ENCODE data around the gene CASP8. TPM values are rescaled to one million over a fixed set of nuclear protein-coding genes. Genes with fewer than 3 reads are reported as not detected.
"Not testable (repeated sequence)": the region's sequence is repeated elsewhere in the genome, so short reads cannot be mapped to it uniquely, and the experiment has no call there.

Gene CASP8
- total RNA-seq, 2 experiments from 2014 or later: 172 to 175 TPM

GRCh38 chr2:201279079-201279478 lies 18.7 kb downstream of the CASP8 start:
- DNase-seq (no peak), ATAC-seq (ENCODE audit: poor library complexity) (peak; percentile 81)
- intact Hi-C loops (cut with DNase I, micrococcal nuclease): loop anchor here (2.0 to 5.0 kb wide), 3 partner anchors 16 to 83 kb away; no protein-coding TSS in a partner anchor
- Histone ChIP-seq H3K4me1 (ENCODE audit: insufficient read depth, low read length) (peaks cover 9% of the 10 kb centered on the region), H3K9me3 (ENCODE audit: control insufficient read depth in 1 of 2, insufficient read depth in 1 of 2, low read length in 2 of 2) (no peaks in the 10 kb centered on the region), H3K27me3 (ENCODE audit: control insufficient read depth in 1 of 2, insufficient read depth in 2 of 2, low read length in 2 of 2) (no peaks in the 10 kb centered on the region), H3K4me3 (ENCODE audit: low read length) (no peak overlapping the region), H3K27ac (ENCODE audit: low read depth in 1 of 2, low read length in 2 of 2) (no peak overlapping the region), H3K36me3 (ENCODE audit: insufficient read depth, low read length) (peaks cover 76% of the 10 kb centered on the region)
- POLR2A ChIA-PET: interaction anchor here (0.5 to 2.1 kb wide), 8 partner anchors 16 to 98 kb away, joined by 3 to 9 read pairs (median 4); partner anchors contain the start of gene CASP8
- H3K27ac Mint-ChIP-seq: peak overlapping the region; percentile 85
- TF ChIP-seq CTCF (IDR thresholded peaks at IDR 0.05): no peak
- H3K27me3 Mint-ChIP-seq: no peaks in the 10 kb centered on the region
- H3K9me3 Mint-ChIP-seq: no peaks in the 10 kb centered on the region
- H3K4me1 Mint-ChIP-seq (ENCODE audit: low read depth): peaks cover 45% of the 10 kb centered on the region
- peaks cover 74% of the 10 kb centered on the region for H3K36me3 Mint-ChIP-seq (ENCODE audit: low read depth)
- CTCF ChIA-PET: interaction anchor here (1.0 to 1.6 kb wide), 2 partner anchors 17 to 46 kb away, joined by 3 to 4 read pairs; no protein-coding TSS in a partner anchor
- H3K4me3 Mint-ChIP-seq: no peak overlapping the region

GRCh38 chr2:201280191-201281040 lies 20.1 kb downstream of the CASP8 start:
- no peaks in the 10 kb centered on the region for H3K9me3 ChIP-seq (ENCODE audit: control insufficient read depth in 1 of 2, insufficient read depth in 1 of 2, low read length in 2 of 2)
- no peak for DNase-seq
- peaks cover 72% of the 10 kb centered on the region for H3K36me3 ChIP-seq (ENCODE audit: insufficient read depth, low read length)
- H3K4me1 Mint-ChIP-seq (ENCODE audit: low read depth): peaks cover 44% of the 10 kb centered on the region
- peaks cover 9% of the 10 kb centered on the region for H3K4me1 ChIP-seq (ENCODE audit: insufficient read depth, low read length)
- ChIA-PET CTCF (no interaction called here), POLR2A (interaction anchor here (1.5 to 2.1 kb wide), 4 partner anchors 19 to 48 kb away, joined by 4 to 9 read pairs (median 4); no protein-coding TSS in a partner anchor)
- TF ChIP-seq CTCF (IDR thresholded peaks at IDR 0.05): no peak
- H3K27me3 Mint-ChIP-seq: no peaks in the 10 kb centered on the region
- H3K27ac ChIP-seq (ENCODE audit: low read depth in 1 of 2, low read length in 2 of 2): no peak overlapping the region
- no peaks in the 10 kb centered on the region for H3K27me3 ChIP-seq (ENCODE audit: control insufficient read depth in 1 of 2, insufficient read depth in 2 of 2, low read length in 2 of 2)
- intact Hi-C loops (cut with DNase I, micrococcal nuclease): no loop called here
- no peak overlapping the region for H3K4me3 Mint-ChIP-seq
- no peak overlapping the region for H3K4me3 ChIP-seq (ENCODE audit: low read length)
- peak overlapping the region; percentile 85 for H3K27ac Mint-ChIP-seq
- no peaks in the 10 kb centered on the region for H3K9me3 Mint-ChIP-seq
- no peak for ATAC-seq (ENCODE audit: poor library complexity)
- peaks cover 70% of the 10 kb centered on the region for H3K36me3 Mint-ChIP-seq (ENCODE audit: low read depth)

GRCh38 chr2:201285499-201285898 lies 25.2 kb downstream of the CASP8 start:
- Mint-ChIP-seq H3K27ac (peak overlapping the region; percentile 3), H3K4me3 (no peak overlapping the region), H3K27me3 (no peaks in the 10 kb centered on the region), H3K9me3 (peaks cover 4% of the 10 kb centered on the region), H3K4me1 (ENCODE audit: low read depth) (peaks cover 15% of the 10 kb centered on the region), H3K36me3 (ENCODE audit: low read depth) (peaks cover 70% of the 10 kb centered on the region)
- ChIA-PET POLR2A (no interaction called here), CTCF (interaction anchor here (1.6 to 3.3 kb wide), 2 partner anchors 9 to 53 kb away, joined by 4 to 10 read pairs; no protein-coding TSS in a partner anchor)
- H3K9me3 ChIP-seq (ENCODE audit: control insufficient read depth in 1 of 2, insufficient read depth in 1 of 2, low read length in 2 of 2): peaks cover 0 to 2% of the 10 kb centered on the region in 2 experiments
- H3K27me3 ChIP-seq (ENCODE audit: control insufficient read depth in 1 of 2, insufficient read depth in 2 of 2, low read length in 2 of 2): no peaks in the 10 kb centered on the region
- intact Hi-C loops (cut with DNase I, micrococcal nuclease): no loop called here
- no peak overlapping the region for H3K27ac ChIP-seq (ENCODE audit: low read depth in 1 of 2, low read length in 2 of 2)
- no peak for TF ChIP-seq CTCF (IDR thresholded peaks at IDR 0.05)
- DNase-seq (no peak), ATAC-seq (ENCODE audit: poor library complexity) (no peak)
- H3K36me3 ChIP-seq (ENCODE audit: insufficient read depth, low read length): peaks cover 69% of the 10 kb centered on the region
- H3K4me1 ChIP-seq (ENCODE audit: insufficient read depth, low read length): peaks cover 2% of the 10 kb centered on the region
- H3K4me3 ChIP-seq (ENCODE audit: low read length): no peak overlapping the region

- H3K4me3 ChIP-seq (ENCODE audit: low read length); DNase-seq; H3K27me3 ChIP-seq (ENCODE audit: control insufficient read depth in 1 of 2, insufficient read depth in 2 of 2, low read length in 2 of 2); H3K9me3 Mint-ChIP-seq; H3K4me1 ChIP-seq (ENCODE audit: insufficient read depth, low read length); H3K27ac Mint-ChIP-seq; H3K27ac ChIP-seq (ENCODE audit: low read depth in 1 of 2, low read length in 2 of 2); H3K4me3 Mint-ChIP-seq; intact Hi-C loops (cut with DNase I, micrococcal nuclease); H3K4me1 Mint-ChIP-seq (ENCODE audit: low read depth); H3K9me3 ChIP-seq (ENCODE audit: control insufficient read depth in 1 of 2, insufficient read depth in 1 of 2, low read length in 2 of 2); ATAC-seq (ENCODE audit: poor library complexity); H3K27me3 Mint-ChIP-seq: not testable (repeated sequence)
- peaks cover 50% of the 10 kb centered on the region for H3K36me3 ChIP-seq (ENCODE audit: insufficient read depth, low read length)
- H3K36me3 Mint-ChIP-seq (ENCODE audit: low read depth): peaks cover 83% of the 10 kb centered on the region
- ChIA-PET POLR2A (interaction anchor here (0.6 to 1.0 kb wide), 3 partner anchors 21 to 34 kb away, joined by 3 read pairs; no protein-coding TSS in a partner anchor), CTCF (interaction anchor here (1.1 kb wide), 1 partner anchor 58 kb away, joined by 4 read pairs; no protein-coding TSS in a partner anchor)
Observed at GRCh38 chr2:201290457-201291148, 30.3 kb downstream of the CASP8 start.
